ENCODE data around the gene SIL1. TPM values are rescaled to one million over a fixed set of nuclear protein-coding genes. Genes with fewer than 3 reads are reported as not detected.

SIL1 gene
- total RNA-seq, 1 donor from 2014 or later: 31.1 TPM

GRCh38 chr5:138901716-138902115 lies 296.5 kb downstream of the SIL1 start:
- peaks cover 14% of the 10 kb centered on the region for H3K36me3 Mint-ChIP-seq (ENCODE audit: low read depth)
- intact Hi-C loops (cut with micrococcal nuclease): no loop called here

GRCh38 chr5:138900281-138900965 lies 297.7 kb downstream of the SIL1 start:
- peaks cover 4% of the 10 kb centered on the region for H3K27me3 Mint-ChIP-seq
- H3K36me3 Mint-ChIP-seq (ENCODE audit: low read depth): peaks cover 9% of the 10 kb centered on the region
- peaks cover 10% of the 10 kb centered on the region for H3K4me1 Mint-ChIP-seq
- H3K9me3 Mint-ChIP-seq: no peaks in the 10 kb centered on the region
- peak; percentile 64 for DNase-seq
- H3K27ac Mint-ChIP-seq: no peak overlapping the region
- H3K4me3 Mint-ChIP-seq: no peak overlapping the region
- intact Hi-C loops (cut with micrococcal nuclease): no loop called here

More at GRCh38 chr5:138901716-138902115, 296.5 kb downstream of the SIL1 start:
- DNase-seq: no peak
- Mint-ChIP-seq H3K27me3 (peaks cover 4% of the 10 kb centered on the region), H3K4me3 (no peak overlapping the region), H3K4me1 (peaks cover 10% of the 10 kb centered on the region), H3K27ac (no peak overlapping the region), H3K9me3 (no peaks in the 10 kb centered on the region)

- H3K27me3 Mint-ChIP-seq: peaks cover 4% of the 10 kb centered on the region
- H3K4me3 Mint-ChIP-seq: no peak overlapping the region
- no peaks in the 10 kb centered on the region for H3K9me3 Mint-ChIP-seq
- peaks cover 9% of the 10 kb centered on the region for H3K36me3 Mint-ChIP-seq (ENCODE audit: low read depth)
- H3K4me1 Mint-ChIP-seq: peaks cover 10% of the 10 kb centered on the region
- H3K27ac Mint-ChIP-seq: no peak overlapping the region
- intact Hi-C loops (cut with micrococcal nuclease): no loop called here
- DNase-seq: no peak
Observed at GRCh38 chr5:138898742-138899141, 299.4 kb downstream of the SIL1 start.

GRCh38 chr5:138898299-138898698 lies 299.9 kb downstream of the SIL1 start:
- no peak overlapping the region for H3K27ac Mint-ChIP-seq
- peaks cover 10% of the 10 kb centered on the region for H3K4me1 Mint-ChIP-seq
- peaks cover 4% of the 10 kb centered on the region for H3K27me3 Mint-ChIP-seq
- no peak for DNase-seq
- intact Hi-C loops (cut with micrococcal nuclease): no loop called here
- no peaks in the 10 kb centered on the region for H3K9me3 Mint-ChIP-seq
- peaks cover 9% of the 10 kb centered on the region for H3K36me3 Mint-ChIP-seq (ENCODE audit: low read depth)
- no peak overlapping the region for H3K4me3 Mint-ChIP-seq

Other genes starting within 250 kb of the SIL1 start
- 243 and 258 TPM in 2 replicates for gene MATR3, start 95.4 kb upstream of the SIL1 start, total RNA-seq
- gene PAIP2, start 143.5 kb upstream of the SIL1 start, total RNA-seq: 83.3 and 93.8 TPM in 2 replicates
- 1.8 and 2.1 TPM in 2 replicates for gene SLC23A1, start 184.9 kb upstream of the SIL1 start, total RNA-seq
- gene MZB1, start 191.5 kb upstream of the SIL1 start, total RNA-seq: 28.3 and 29.1 TPM in 2 replicates
- gene PROB1, start 196.7 kb upstream of the SIL1 start, total RNA-seq: 8.4 and 9.2 TPM in 2 replicates
- gene SPATA24, start 205.7 kb upstream of the SIL1 start, total RNA-seq: 4.2 TPM in 2 replicates
- 34.2 and 38.6 TPM in 2 replicates for gene DNAJC18, start 241.2 kb upstream of the SIL1 start, total RNA-seq